ENCODE measurements around the gene CELF3.
"Not testable (repeated sequence)": the region's sequence is repeated elsewhere in the genome, so short reads cannot be mapped to it uniquely, and the experiment has no call there.

CELF3 gene

DNA sequence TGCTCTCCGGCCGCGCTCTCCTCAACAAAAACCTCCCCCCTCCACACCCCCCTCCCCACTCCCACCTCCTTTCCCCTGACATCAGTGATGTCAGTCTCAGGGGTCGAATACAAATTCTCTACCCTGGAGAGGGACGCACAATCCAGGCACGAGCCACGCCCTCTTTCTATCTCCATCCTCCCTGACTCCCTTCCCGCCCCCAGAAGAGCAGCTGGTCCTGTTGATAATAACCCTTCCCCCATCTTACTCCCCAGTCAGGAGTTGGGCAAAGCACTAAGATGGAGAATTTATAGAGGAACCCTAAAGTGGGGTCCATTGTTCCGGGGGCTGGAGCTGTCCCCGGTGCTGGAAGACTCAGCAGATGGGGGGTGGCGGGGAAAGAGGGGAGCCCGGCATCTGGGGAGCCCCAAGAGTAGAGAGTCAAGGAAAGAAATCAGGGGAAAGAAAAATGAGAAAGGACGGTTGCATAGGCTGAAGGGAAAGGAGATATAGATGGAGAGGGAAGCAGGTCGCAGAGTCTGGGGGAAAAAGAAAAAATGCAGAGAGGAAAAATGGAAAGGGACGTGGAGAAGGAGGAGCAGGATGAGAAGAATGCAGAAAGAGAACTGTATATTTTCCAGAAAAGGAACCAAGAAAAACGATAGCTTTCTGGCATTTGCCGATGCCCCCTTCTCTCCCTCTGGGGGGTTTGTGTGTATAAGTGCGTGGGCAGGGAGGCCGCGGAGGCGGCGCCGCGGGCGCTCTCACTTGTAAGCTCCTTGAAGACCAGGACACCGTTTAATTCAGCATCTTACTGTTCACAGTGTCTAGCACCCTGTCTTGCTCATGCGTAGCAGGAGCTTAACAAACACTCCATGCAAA lies at the start of gene CELF3:
CELF3 (minus strand) TSS at position 33 of the 861 bp plus-strand sequence. CDS start 783 bp downstream, outside the sequence.
- DNase-seq: no peak

DNA sequence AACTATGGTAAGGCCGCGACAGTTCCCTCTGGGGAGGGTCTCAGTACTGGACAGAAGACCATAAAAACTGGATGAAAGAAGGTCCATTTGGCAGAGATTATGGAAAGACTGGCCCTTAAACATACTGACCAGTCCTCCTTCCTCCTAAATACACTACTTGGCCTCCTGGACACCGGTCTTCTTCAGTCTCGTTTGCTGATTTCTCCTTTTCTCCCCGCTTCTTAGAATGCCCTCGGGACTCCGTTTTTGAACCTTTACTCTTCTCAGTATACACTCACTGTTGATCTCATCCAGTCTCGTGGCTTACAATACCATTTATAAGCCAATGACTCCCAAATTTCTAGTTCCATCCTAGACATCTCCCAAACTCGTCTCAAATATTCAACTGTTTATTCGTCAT lies 47.4 kb upstream of the CELF3 start:
- DNase-seq: no peak

DNA sequence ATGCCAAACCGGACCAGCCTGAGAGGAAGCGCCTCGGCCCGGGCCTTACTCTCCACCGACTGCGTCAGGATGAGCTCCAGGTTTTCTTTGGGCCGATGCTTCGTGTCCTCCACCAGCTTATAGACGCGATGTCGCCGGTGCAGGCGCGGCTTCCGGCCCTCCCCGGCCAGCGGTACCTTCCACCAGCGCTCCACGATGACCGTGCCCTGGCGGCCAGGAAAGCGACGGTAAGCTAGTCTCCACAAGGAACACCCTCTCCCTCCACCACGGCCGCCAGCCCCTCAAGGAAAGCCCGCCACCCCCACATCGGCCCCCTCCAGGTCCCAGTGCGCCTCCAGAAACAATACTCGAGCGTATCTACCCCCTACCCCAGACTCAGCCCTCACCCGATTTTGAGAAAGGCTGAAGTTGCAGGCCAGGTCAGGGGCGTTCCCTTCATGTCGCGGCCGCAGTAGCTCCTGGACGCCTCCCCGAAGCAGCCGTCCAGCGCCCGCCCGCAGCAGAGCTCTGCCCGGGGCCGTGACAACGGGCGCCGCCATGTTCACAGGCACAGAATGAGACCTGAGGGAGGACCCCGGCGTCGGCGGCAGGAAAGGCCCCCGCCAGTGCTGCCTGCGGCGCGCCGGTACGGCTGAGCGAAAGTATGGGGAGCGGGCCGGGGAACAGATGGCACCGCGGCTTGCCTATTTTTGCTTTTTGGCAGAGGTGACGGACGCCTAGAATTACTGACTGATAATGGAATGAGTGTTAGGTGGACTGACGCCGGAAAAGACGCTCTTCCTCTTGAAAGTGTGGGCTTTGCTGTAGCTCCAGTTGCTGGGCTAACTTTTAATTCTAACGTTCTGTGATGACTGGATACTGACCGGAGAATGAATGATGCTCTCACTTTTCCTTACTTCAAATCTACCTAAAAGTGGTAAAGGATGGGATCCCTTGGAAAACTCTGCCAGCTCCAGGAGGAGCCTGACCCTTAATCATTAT lies 46.6 kb upstream of the CELF3 start, which contains the start of gene MRPL9:
MRPL9 (minus strand) TSS at position 556 of the 981 bp plus-strand sequence; CDS start at position 539, 17 bp downstream.
- peak; percentile 78 for DNase-seq

DNA sequence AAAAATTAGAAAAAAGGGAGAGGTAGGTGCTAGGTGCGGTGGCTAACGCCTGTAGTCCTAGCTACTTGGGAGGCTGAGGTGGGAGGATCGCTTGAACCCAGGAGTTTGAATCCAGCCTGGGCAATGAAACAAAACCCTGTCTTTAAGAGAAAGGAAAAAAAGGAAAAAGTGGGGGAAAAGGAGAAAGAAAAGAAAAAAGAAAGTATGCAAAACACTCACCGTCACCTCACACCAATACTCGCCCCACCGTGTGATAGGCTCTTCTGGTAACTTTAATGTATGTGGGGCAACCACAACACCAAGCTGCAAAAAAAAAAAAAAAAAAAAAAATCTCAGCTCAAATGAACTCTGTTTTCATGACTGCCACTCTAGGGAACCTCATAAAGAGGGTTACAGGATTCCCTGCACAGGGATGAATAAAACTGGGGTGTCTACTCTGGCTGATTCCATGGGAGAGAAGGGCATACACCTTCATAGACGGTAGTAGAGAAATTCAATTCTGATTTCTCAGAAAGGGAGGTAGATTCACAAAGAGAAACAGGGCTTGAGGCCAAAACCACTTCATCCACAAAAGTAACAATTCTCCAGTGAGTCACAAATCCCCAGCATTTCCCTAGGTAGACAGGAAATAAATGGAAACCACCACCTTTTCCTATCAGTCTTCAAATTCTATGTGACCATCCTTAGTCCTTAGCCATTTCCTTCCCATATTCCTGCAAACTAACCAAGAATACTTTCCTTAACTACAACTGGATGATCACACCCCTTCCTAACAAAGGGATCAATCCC lies 44.2 kb upstream of the CELF3 start:
- no peak for DNase-seq

DNA sequence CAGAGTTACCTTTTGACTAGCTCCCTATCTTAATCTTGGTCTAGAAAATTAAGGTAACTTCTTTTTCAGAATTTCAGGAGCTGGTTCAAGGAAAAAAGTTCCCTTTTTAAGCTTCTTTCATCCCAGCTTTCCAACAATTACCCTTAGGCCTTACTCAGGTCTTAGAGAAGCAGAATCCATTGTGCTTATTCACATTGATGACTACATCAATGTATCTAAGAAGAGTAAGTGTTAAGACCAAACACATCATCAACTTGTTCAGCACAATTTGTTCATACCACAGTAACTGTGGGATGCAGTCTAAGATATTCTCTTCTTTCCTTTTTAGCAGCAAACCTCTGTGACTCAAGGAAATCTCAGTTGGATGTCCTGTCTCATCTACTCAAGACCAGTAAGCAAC lies 42.6 kb upstream of the CELF3 start:
- no peak for DNase-seq

DNA sequence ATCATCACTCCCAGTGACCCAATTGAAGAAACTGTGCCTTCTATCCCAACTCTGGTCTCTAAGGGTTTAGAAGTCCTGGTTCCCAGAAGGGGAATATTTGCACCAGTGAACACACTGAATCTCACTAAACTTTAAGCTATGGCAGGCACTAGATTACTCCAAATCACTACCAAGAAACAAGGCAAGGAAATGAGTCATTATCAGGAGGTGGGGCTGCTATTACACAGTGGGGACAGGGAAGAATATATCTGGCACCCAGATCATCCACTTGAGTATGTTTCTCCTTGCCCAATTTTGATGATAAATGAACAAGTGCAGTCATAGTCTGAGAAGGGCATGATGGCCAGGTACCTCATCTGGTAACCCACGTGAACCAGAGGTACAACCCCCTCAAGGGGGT lies 39.7 kb upstream of the CELF3 start:
- DNase-seq: no peak

DNA sequence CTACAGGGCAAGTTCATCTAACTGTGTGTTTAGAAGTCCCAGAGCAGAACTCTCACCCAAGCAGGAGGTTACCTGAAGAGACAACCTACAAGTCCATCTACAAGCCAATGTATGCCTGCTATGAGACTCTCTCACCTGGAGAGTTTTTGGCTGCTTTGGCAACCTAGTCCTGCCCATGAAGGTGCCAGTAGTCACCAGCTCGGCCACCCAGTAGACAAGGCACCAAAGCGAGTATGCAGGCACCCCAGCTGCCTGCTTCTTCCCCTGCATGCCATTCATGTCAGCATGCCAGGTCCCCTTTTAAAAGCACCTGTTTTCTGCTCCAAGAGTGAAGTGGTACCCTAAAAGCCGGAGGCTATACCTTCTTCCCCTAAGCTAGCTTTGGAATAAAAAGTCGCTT lies 24.9 kb upstream of the CELF3 start:
- DNase-seq: no peak

DNA sequence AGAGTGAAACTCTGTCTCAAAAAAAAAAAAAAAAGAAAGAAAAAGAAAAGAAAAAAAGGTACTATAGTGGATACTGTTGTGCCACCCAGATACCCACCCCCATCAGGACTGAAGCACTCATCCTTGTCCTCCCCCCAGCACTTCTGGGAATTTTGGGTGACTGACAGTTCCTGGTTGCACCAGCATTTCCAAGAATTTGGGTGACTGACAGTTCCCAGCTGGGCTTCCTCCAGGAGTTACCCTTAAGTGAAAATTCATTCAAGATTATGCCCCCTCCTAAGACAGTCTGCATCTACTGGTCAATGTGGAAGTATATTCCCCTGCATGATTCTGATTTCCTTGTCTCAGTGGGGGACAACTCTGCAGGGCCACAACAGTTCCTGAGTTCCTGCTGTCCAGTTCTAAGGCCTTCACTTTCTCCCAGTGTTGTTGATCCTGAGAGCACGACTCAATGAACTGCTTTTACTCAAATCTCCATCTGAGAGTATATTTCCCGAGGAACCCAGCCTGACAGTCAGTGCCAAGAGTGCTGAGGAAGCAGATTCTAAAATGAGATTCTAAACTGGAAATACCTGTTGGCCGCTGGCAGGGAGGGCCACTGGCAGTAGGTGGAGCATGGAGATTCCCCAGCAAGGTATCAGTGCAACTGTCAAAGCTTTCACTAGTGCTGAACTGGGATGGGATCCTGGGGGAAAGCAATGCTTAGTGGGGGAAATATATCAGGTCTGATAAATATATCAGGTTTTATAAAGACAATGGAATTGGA lies 23.2 kb upstream of the CELF3 start:
- DNase-seq: no peak

DNA sequence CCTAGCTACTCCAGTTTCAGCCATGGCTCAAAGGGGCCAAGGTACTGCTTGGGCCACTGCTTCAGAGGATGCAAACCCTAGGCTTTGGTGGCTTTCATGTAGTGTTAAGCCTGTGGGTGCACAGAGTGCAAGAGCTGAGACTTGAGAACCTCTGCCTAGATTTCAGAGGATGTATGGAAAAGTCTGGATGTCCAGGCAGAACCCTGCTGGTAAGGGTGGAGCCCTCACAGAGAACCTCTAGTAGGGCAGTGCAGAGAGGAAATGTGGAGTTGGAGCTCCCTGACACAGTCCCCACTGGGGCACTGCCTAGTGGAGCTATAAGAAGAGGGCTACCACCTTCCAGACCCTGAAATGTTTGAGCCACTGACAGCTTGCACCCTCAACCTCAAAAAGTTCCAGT lies 20.9 kb upstream of the CELF3 start:
- no peak for DNase-seq

DNA sequence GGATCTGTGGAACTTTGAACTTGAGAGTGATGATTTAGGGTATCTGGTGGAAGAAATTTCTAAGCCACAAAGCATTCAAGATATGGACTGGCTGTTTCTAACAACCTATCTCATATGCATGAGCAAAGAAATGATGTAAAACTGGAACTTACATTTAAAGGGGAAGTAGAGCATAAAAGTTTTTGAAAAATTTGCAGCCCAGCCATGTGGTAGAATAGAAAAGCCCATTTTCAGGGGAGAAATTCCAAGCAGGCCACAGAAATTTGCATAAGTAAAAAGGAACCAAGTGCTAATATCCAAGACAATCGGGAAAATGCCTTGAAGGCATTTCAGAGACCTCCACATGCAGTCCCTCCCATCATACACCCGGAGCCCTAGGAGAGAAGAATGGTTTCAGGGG lies 20.4 kb upstream of the CELF3 start:
- no peak for DNase-seq

DNA sequence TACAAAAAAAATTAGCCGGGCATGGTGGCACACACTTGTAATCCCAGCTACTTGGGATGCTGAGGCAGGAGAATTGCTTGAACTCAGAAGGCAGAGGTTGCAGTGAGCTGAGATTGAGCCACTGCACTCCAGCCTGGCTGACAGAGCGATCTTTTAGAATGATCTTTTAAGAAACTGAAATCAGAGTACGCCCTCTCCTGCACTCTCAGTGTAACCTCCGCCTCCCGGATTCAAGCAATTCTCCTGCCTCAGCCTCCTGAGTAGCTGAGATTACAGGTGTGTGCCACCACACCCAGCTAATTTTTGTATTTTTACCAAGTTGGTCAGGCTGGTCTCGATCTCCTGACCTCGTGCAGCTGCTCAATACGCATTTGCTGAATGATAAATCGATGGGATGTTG lies 17.4 kb upstream of the CELF3 start:
- not testable (repeated sequence) for DNase-seq

DNA sequence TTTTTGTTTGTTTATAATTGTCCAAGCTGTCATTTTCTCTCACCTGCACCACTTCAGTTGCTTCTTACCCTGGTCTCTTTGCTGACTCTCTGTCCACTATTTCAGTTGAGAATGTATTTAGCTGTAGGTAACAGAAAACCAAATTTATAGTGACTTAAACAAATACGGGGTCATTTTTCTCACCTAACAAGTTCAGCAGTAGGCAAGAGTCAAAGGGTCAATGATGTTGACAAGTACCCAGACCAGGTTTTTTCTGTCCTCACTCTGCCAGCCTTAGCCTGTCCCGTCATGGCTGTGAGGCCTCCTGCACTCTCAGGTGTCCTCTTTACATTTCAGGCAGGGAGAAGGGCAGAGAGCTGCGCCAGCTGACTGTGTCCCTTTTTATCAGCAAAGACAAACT lies 16.5 kb upstream of the CELF3 start:
- no peak for DNase-seq

DNA sequence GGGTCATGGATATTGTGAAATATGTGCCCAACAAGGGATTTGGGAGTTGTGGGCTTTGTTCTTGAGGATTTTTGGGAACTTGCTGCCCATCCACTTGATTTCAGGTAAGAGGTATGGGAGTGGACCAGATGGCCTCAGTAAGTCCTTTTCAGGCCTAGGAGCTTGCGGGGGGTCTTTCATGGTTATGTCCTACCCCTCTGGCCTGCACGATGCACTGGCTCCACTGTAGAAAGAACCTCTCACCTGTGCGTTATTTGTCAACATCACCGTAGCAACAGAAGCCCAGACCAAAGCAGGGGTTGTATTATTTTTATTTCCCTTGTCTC lies 13.3 kb upstream of the CELF3 start:
- DNase-seq: no peak

DNA sequence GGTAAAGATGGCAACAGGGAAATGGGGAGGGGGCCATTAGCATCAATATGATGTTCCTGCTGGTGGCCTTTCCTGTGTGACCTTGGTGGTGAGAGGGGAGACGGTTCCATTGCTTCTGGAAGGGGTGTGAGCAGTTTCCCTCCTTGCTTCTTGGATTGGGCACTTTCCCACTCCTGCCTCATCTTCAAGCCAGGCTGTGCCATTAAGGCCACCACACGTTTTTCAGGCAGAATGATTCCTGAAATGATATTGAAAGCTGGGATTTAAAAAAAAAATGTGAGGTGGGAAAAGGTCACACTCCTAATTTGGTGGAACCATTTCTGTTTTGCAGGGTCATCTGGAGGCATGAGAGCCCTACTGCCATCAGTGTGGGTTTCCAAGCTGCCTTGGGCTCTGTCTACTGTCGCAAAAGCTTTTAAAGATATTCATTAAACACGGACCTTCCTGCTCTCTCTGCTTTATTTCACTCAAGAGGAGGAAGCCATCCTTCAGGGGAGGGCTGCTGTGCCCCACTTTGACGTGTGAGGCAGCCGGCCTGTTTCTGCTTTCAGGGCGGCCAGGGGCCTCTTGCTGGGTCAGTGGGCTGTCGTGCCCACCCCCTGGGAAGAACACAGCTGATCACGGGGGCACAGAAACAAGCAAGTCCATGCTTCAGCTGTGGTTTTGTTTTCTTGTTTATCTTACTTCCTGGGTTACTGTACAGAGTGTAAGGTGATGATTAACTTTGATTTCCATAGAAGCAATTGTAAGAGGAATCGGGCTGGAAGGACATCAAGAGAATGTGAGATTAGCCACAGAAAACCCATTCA lies 12.8 kb upstream of the CELF3 start:
- DNase-seq: no peak

DNA sequence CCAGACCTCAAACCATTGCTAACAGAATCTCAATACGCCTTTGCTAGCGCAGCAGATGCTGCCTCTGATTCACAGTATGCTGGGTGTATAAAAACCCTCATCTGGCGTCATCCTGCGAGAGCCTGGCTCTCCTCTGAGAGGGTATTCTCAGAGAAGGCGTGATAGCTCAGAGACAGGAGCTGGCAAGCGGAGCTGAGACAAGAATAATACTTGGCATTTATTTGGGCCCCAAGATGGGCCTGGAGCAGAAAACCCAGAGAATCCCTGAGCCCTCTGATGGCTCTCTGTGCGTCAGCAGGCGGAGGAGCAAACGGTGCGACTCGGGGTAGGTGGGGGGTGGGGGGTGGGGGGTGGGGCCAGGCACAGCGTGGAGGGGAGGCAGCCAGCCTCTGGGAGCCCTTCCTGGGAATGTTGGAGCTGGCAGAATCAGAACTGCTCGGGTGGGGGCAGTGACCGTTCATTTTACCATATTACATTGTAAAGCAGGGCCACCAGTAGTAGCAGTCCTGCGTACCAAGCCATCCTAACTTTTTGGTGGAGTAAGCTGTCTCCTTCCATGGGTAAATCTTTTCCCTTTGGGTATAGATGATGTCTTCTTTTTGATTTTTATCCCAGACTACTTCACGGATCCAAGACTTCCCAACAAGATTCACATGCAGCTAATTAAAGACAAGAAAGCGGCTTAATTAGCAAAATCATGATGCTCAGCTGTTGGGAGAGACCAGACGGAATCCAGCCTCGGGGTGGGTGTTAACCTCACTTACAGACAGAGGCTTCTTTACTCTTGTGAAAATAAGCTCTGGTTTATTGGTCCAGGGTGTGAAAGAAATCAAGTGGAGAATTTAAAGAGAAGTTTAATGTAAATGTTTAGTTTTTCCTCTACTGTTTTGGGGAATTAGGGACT lies 11.8 kb upstream of the CELF3 start:
- DNase-seq: no peak

DNA sequence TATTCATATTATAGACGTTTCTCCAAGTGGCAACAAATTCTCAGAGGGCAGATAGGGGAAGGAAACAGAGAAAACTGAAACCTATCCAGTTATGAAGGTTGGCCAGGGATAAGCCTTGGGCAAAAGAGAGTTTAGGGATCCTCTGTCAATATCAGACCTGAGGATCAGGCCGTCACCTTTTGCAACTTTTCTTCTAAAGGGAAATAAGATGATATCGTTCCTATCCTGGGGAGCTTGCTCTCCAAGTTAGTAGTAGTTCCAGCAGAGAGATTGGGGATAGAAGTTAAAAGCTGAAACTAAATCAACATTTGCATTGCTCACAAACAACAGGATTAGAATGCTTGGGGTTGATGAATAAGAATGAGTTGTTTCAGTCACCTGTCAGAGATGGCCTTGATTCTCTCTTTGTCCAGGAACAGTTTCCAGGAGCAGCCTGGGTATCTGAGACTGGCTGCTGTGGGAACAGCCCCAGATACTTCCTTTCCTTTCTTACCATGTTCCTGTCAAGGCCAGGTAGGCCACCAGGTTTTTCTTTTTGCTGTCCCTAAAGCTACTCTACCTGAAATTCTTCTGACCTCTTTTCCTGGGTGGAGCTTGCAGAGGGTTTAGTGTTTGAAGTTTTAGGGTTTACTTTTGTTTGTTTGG lies 7.2 kb upstream of the CELF3 start:
- no peak for DNase-seq

DNA sequence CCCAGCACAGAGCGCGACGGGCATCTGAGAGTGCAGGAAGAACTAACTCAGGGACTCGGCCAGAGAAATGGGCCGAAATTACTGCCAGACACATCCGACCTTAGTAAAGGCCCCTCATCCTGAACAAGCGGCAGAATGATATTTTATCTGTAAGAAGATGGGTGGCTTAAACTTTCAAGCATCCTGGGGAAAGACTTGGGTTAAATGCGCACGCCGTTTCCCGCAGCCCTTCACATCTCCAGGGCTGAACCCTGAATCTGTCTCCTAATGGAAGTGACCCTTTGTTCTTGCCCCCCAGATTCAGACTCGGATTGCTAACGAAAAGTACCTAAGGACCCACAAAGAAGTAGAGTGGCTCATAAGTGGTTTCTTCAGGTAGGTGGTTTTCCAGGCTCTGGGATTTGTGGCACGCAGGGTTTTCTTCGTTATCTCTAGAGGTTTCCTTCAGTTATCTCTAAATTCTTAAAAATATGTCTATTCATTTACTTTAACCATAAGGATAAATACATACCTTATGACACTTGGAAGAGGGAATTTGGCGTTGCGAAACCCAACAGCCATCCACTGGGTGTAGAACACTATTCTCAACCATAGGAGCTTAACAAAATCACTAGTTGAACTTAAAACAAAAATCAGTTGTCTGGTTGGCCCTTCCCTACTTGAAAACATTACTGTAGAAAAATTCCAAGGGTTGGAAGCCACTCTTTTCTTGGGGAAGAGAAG lies 5.3 kb upstream of the CELF3 start:
- no peak for DNase-seq

DNA sequence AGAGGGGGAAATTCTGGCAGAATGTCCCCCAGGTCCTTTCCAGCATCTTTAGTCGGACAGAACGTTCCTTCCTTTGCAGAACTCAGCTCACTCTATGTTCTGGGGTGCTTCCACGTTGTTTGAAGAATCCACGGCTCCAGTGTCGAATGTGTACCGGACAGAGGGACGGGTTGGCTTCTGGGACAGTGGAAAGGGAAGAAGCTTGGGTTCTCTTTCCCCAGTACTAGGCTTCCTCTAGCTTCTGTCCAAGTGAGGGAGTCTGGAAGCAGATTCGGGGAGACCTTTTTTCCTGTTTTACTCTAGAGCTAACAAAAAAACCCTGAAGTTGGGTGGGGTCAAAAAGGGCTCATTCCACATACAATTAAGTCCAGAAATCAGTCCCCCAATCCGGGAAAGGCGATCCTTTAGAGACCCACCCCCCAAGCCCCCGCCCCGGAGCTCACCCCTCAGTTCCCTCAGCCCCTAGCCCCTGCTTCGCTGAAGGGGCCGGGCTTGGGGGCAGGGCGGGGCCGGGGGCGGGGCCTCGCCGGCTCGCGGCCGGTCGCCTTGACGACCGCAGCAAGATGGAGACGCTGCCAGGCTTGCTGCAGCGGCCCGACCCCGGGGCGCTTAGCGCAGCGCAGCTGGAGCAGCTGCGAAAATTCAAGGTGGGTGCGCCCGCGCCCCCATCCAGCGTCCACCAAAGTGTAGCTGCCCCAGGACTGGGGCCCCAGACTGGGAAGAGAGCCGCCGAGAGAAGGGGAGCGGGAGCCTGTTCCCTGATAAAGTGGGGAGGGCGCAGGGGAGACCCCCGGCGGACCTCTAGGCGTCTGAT lies 4.6 kb upstream of the CELF3 start, which contains the start of gene RIIAD1:
RIIAD1 (plus strand) TSS at position 549 of the 814 bp plus-strand sequence; CDS start at position 564, 15 bp downstream.
- DNase-seq: no peak
